KG1 (cell line): ENCODE measurements around the gene PDE4D.

Experiments
- DNase-seq: peaks from one replicate; lab custom pipeline; 2025; lab: John Stamatoyannopoulos, UW

Gene PDE4D

GRCh38 chr5:59102437-59102836, 791.1 kb downstream of the PDE4D start:
- no peak for DNase-seq

GRCh38 chr5:59100875-59101274, 792.7 kb downstream of the PDE4D start:
- DNase-seq, result no peak

- no peak for DNase-seq
Observed at GRCh38 chr5:59099995-59100345, 793.6 kb downstream of the PDE4D start.

- DNase-seq, result no peak
Observed at GRCh38 chr5:59099270-59099994, 794.1 kb downstream of the PDE4D start.

GRCh38 chr5:59098743-59099142, 794.8 kb downstream of the PDE4D start:
- DNase-seq, result no peak

GRCh38 chr5:59097712-59098111, 795.8 kb downstream of the PDE4D start:
- no peak for DNase-seq

GRCh38 chr5:59097116-59097515, 796.4 kb downstream of the PDE4D start:
- DNase-seq, result no peak

GRCh38 chr5:59095480-59095879, 798.0 kb downstream of the PDE4D start:
- DNase-seq, result no peak

GRCh38 chr5:59094864-59095263, 798.7 kb downstream of the PDE4D start:
- no peak for DNase-seq

- DNase-seq, result no peak
Observed at GRCh38 chr5:59093329-59093728, 800.2 kb downstream of the PDE4D start.

- no peak for DNase-seq
Observed at GRCh38 chr5:59092758-59093157, 800.8 kb downstream of the PDE4D start.

GRCh38 chr5:59091965-59092364, 801.6 kb downstream of the PDE4D start:
- no peak for DNase-seq

GRCh38 chr5:59090323-59090722, 803.2 kb downstream of the PDE4D start:
- no peak for DNase-seq

- DNase-seq, result no peak
Observed at GRCh38 chr5:59089767-59090166, 803.8 kb downstream of the PDE4D start.

GRCh38 chr5:59088546-59088945, 805.0 kb downstream of the PDE4D start:
- DNase-seq, result no peak

GRCh38 chr5:59086024-59086423, 807.5 kb downstream of the PDE4D start:
- no peak for DNase-seq

GRCh38 chr5:59081693-59082092, 811.8 kb downstream of the PDE4D start:
- no peak for DNase-seq

- no peak for DNase-seq
Observed at GRCh38 chr5:59079622-59080620, 813.6 kb downstream of the PDE4D start.

- no peak for DNase-seq
Observed at GRCh38 chr5:59071755-59072549, 821.6 kb downstream of the PDE4D start.

- no peak for DNase-seq
Observed at GRCh38 chr5:59069438-59070079, 824.0 kb downstream of the PDE4D start.

- no peak for DNase-seq
Observed at GRCh38 chr5:59067956-59068656, 825.4 kb downstream of the PDE4D start.
